Vagina (tissue), 2 donors: Measurements from ENCODE around the gene ENTHD1.

Source experiments
- CTCF ChIP-seq, 3 experiments: fragments of 450-650 bp in 2 of 3; fragments of 200-600 bp in 1 of 3; sonication (generic) in 1 of 3; IDR thresholded peaks; one replicate each; pipeline ENCODE4 v1.5.1; 2017 to 2019; ENCODE audit warnings: antibody characterized with exemption in 3 of 3, mild to moderate bottlenecking in 2 of 3, moderate library complexity in 2 of 3
- POLR2AphosphoS5 ChIP-seq, 2 donors: sonication (generic); formaldehyde crosslinking; IDR thresholded peaks; one replicate each; pipeline ENCODE4 v1.9.0; 2017; ENCODE audit warnings: antibody characterized with exemption in 2 of 2, mild to moderate bottlenecking in 2 of 2, low read depth in 1 of 2; ENCODE audit not compliant: insufficient read depth in 1 of 2

DNA sequence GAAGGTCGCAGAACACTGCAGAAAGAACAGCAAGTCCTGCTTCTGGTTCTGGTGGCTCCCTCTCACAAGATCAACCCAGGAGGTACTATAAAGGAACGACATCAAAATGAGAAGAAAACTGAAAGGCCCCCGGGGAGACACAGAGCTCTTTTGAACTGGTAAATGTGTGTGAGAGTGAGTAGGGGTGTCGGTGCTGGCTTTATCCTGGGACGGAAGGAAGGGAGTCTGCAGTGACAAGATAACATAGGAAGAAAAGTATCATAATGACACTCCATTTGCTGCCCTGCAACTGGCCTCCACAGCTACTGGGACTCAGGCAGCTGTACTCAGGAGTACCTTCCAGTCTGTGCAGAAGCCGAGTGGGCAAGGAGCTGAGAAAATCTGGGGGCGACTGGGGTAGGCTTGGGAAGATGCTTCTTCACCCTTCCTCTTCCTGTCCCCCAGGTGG lies 60.9 kb downstream of the ENTHD1 start:
- no peak for TF ChIP-seq CTCF (IDR thresholded peaks at IDR 0.05)
- TF ChIP-seq POLR2AphosphoS5 (IDR thresholded peaks at IDR 0.05; ENCODE audit: insufficient read depth in 1 of 2, low read depth in 1 of 2) = no peak
